Central memory CD8-positive, alpha-beta T cell (primary cell): ENCODE measurements around the gene TRPC4AP.
"Not testable (repeated sequence)": the region's sequence is repeated elsewhere in the genome, so short reads cannot be mapped to it uniquely, and the experiment has no call there.

Source experiments
- ATAC-seq: fragments of 150-1000 bp; cut with Tn5 transposase; replicated peaks from 2 replicates; pipeline ENCODE4 v1.10.0; 2022; ENCODE audit warnings: mild to moderate bottlenecking, moderate FRiP score, moderate number of reproducible peaks; ENCODE audit not compliant: poor library complexity, severe bottlenecking; ENCODE audit errors: extremely low read depth
- DNase-seq, 2 donors: peaks; one replicate each; pipeline ENCODE4 v3.0.0; 2021; ENCODE audit warnings: low spot score in 2 of 2
- H3K27ac Mint-ChIP-seq: one replicate; pipeline ENCODE4 v1.8.0; 2022; ENCODE audit warnings: low read depth, mild to moderate bottlenecking, moderate library complexity, mixed read lengths
- H3K27me3 Mint-ChIP-seq: one replicate; pipeline ENCODE4 v1.8.0; 2022; ENCODE audit warnings: mixed read lengths
- H3K36me3 Mint-ChIP-seq: one replicate; pipeline ENCODE4 v1.8.0; 2022; ENCODE audit warnings: mild to moderate bottlenecking, moderate library complexity, mixed read lengths; ENCODE audit not compliant: insufficient read depth
- H3K4me1 Mint-ChIP-seq: one replicate; pipeline ENCODE4 v1.8.0; 2022; ENCODE audit warnings: mixed read lengths
- H3K4me3 Mint-ChIP-seq: one replicate; pipeline ENCODE4 v1.8.0; 2022; ENCODE audit warnings: mild to moderate bottlenecking, moderate library complexity, mixed read lengths
- H3K9me3 Mint-ChIP-seq: one replicate; pipeline ENCODE4 v1.8.0; 2022; ENCODE audit warnings: mixed read lengths

TRPC4AP gene

GRCh38 chr20:35088231-35089145 lies 4.1 kb downstream of the TRPC4AP start:
- no peak for DNase-seq
- peaks cover 54% of the 10 kb centered on the region for H3K4me1 Mint-ChIP-seq

GRCh38 chr20:35087791-35088190 lies 4.8 kb downstream of the TRPC4AP start:
- DNase-seq (no peak), ATAC-seq (no peak)
- no peaks in the 10 kb centered on the region for H3K9me3 Mint-ChIP-seq
- H3K4me1 Mint-ChIP-seq = peaks cover 52% of the 10 kb centered on the region
- H3K27me3 Mint-ChIP-seq = no peaks in the 10 kb centered on the region
- no peak overlapping the region for H3K4me3 Mint-ChIP-seq
- H3K36me3 Mint-ChIP-seq = peaks cover 26% of the 10 kb centered on the region
- H3K27ac Mint-ChIP-seq = peak overlapping the region; percentile 2

More at GRCh38 chr20:35088231-35089145, 4.1 kb downstream of the TRPC4AP start:
- Mint-ChIP-seq H3K27ac (peak overlapping the region; percentile 17), H3K27me3 (no peaks in the 10 kb centered on the region), H3K4me3 (no peak overlapping the region), H3K36me3 (peaks cover 31% of the 10 kb centered on the region), H3K9me3 (no peaks in the 10 kb centered on the region)
- no peak for ATAC-seq

GRCh38 chr20:35087355-35087754 lies 5.3 kb downstream of the TRPC4AP start:
- H3K4me3 Mint-ChIP-seq = no peak overlapping the region
- DNase-seq (no peak), ATAC-seq (no peak)
- no peaks in the 10 kb centered on the region for H3K9me3 Mint-ChIP-seq
- H3K27ac Mint-ChIP-seq = peak overlapping the region; percentile 2
- peaks cover 55% of the 10 kb centered on the region for H3K4me1 Mint-ChIP-seq
- no peaks in the 10 kb centered on the region for H3K27me3 Mint-ChIP-seq
- peaks cover 23% of the 10 kb centered on the region for H3K36me3 Mint-ChIP-seq

GRCh38 chr20:35085477-35086225 lies 7.0 kb downstream of the TRPC4AP start:
- H3K36me3 Mint-ChIP-seq = peaks cover 20% of the 10 kb centered on the region
- H3K9me3 Mint-ChIP-seq = no peaks in the 10 kb centered on the region
- ATAC-seq (peak; percentile 97), DNase-seq (no peak)
- peak overlapping the region; percentile 81 for H3K27ac Mint-ChIP-seq
- H3K4me3 Mint-ChIP-seq = no peak overlapping the region
- H3K27me3 Mint-ChIP-seq = no peaks in the 10 kb centered on the region
- peaks cover 50% of the 10 kb centered on the region for H3K4me1 Mint-ChIP-seq

- no peak for DNase-seq
- Mint-ChIP-seq H3K4me3 (no peak overlapping the region), H3K4me1 (peaks cover 51% of the 10 kb centered on the region), H3K27me3 (no peaks in the 10 kb centered on the region), H3K27ac (no peak overlapping the region), H3K9me3 (no peaks in the 10 kb centered on the region), H3K36me3 (peaks cover 20% of the 10 kb centered on the region)
- no peak for ATAC-seq
Observed at GRCh38 chr20:35084998-35085397, 7.6 kb downstream of the TRPC4AP start.

- Mint-ChIP-seq H3K4me1 (peaks cover 49% of the 10 kb centered on the region), H3K36me3 (peaks cover 17% of the 10 kb centered on the region), H3K27ac (peak overlapping the region; percentile 52), H3K4me3 (peak overlapping the region; percentile 44)
- DNase-seq, H3K9me3 Mint-ChIP-seq, H3K27me3 Mint-ChIP-seq: not testable (repeated sequence)
- peak; percentile 54 for ATAC-seq
Observed at GRCh38 chr20:35080348-35080642, 12.3 kb downstream of the TRPC4AP start.

- Mint-ChIP-seq H3K9me3 (no peaks in the 10 kb centered on the region), H3K27me3 (no peaks in the 10 kb centered on the region), H3K36me3 (peaks cover 21% of the 10 kb centered on the region), H3K4me1 (peaks cover 44% of the 10 kb centered on the region), H3K27ac (peak overlapping the region; percentile 52), H3K4me3 (peak overlapping the region; percentile 44)
- DNase-seq (no peak), ATAC-seq (peak; percentile 82)
Observed at GRCh38 chr20:35079472-35080347, 12.9 kb downstream of the TRPC4AP start.

GRCh38 chr20:35077872-35078271 lies 14.7 kb downstream of the TRPC4AP start:
- no peaks in the 10 kb centered on the region for H3K9me3 Mint-ChIP-seq
- DNase-seq (no peak), ATAC-seq (no peak)
- no peak overlapping the region for H3K4me3 Mint-ChIP-seq
- H3K36me3 Mint-ChIP-seq = peaks cover 22% of the 10 kb centered on the region
- H3K27me3 Mint-ChIP-seq = no peaks in the 10 kb centered on the region
- H3K4me1 Mint-ChIP-seq = peaks cover 42% of the 10 kb centered on the region
- H3K27ac Mint-ChIP-seq = peak overlapping the region; percentile 8

- H3K27ac Mint-ChIP-seq = no peak overlapping the region
- DNase-seq = no peak
- peaks cover 22% of the 10 kb centered on the region for H3K36me3 Mint-ChIP-seq
- peaks cover 44% of the 10 kb centered on the region for H3K4me1 Mint-ChIP-seq
- ATAC-seq = no peak
- H3K4me3 Mint-ChIP-seq = no peak overlapping the region
- H3K27me3 Mint-ChIP-seq = no peaks in the 10 kb centered on the region
- H3K9me3 Mint-ChIP-seq = no peaks in the 10 kb centered on the region
Observed at GRCh38 chr20:35077341-35077740, 15.3 kb downstream of the TRPC4AP start.

GRCh38 chr20:35071436-35072153 lies 21.0 kb downstream of the TRPC4AP start:
- ATAC-seq, H3K4me3 Mint-ChIP-seq, H3K27me3 Mint-ChIP-seq, H3K9me3 Mint-ChIP-seq, DNase-seq, H3K27ac Mint-ChIP-seq: not testable (repeated sequence)
- Mint-ChIP-seq H3K4me1 (peaks cover 52% of the 10 kb centered on the region), H3K36me3 (peaks cover 23% of the 10 kb centered on the region)

- H3K36me3 Mint-ChIP-seq = peaks cover 9% of the 10 kb centered on the region
- no peaks in the 10 kb centered on the region for H3K27me3 Mint-ChIP-seq
- no peak overlapping the region for H3K27ac Mint-ChIP-seq
- H3K4me3 Mint-ChIP-seq = no peak overlapping the region
- DNase-seq = no peak
- peaks cover 73% of the 10 kb centered on the region for H3K4me1 Mint-ChIP-seq
- ATAC-seq = no peak
- no peaks in the 10 kb centered on the region for H3K9me3 Mint-ChIP-seq
Observed at GRCh38 chr20:35066194-35066593, 26.4 kb downstream of the TRPC4AP start.

GRCh38 chr20:35065181-35065580 lies 27.4 kb downstream of the TRPC4AP start:
- Mint-ChIP-seq H3K36me3 (peaks cover 9% of the 10 kb centered on the region), H3K4me1 (peaks cover 75% of the 10 kb centered on the region)

More at GRCh38 chr20:35065181-35065580, 27.4 kb downstream of the TRPC4AP start:
- Mint-ChIP-seq H3K9me3 (no peaks in the 10 kb centered on the region), H3K27me3 (no peaks in the 10 kb centered on the region), H3K27ac (peak overlapping the region; percentile 54), H3K4me3 (no peak overlapping the region)
- no peak for ATAC-seq
- no peak for DNase-seq
